Duodenal mucosa (tissue), 2 donors: ENCODE data around the gene ZNRF2.

ENCODE experiments used
- H3K27ac ChIP-seq: one replicate; pipeline ENCODE4 v1.7.0; 2013; ENCODE audit warnings: low read depth, low read length
- H3K27me3 ChIP-seq, 2 donors: one replicate each; pipeline ENCODE4 v1.7.0; 2013; ENCODE audit warnings: low read length in 2 of 2, control low read depth in 1 of 2; ENCODE audit not compliant: insufficient read depth in 2 of 2, control insufficient read depth in 1 of 2
- H3K36me3 ChIP-seq, 2 donors: one replicate each; pipeline ENCODE4 v1.7.0; 2013; ENCODE audit warnings: low read length in 2 of 2, control low read depth in 1 of 2; ENCODE audit not compliant: insufficient read depth in 2 of 2, control insufficient read depth in 1 of 2
- H3K4me1 ChIP-seq, 2 donors: one replicate each; pipeline ENCODE4 v1.7.0; 2013; ENCODE audit warnings: low read length in 2 of 2, control low read depth in 1 of 2; ENCODE audit not compliant: insufficient read depth in 2 of 2, control insufficient read depth in 1 of 2
- H3K4me3 ChIP-seq, 2 donors: one replicate each; pipeline ENCODE4 v1.7.0; 2013; ENCODE audit warnings: low read length in 2 of 2, low read depth in 1 of 2
- H3K9ac ChIP-seq, 2 donors: one replicate each; pipeline ENCODE4 v1.7.0; 2013; ENCODE audit warnings: low read length in 2 of 2, low read depth in 1 of 2
- H3K9me3 ChIP-seq, 2 donors: one replicate each; pipeline ENCODE4 v1.7.0; 2013; ENCODE audit warnings: low read length in 2 of 2, control low read depth in 1 of 2; ENCODE audit not compliant: control insufficient read depth in 1 of 2

ZNRF2 gene

GRCh38 chr7:30351286-30351685 lies 66.9 kb downstream of the ZNRF2 start:
- no peaks in the 10 kb centered on the region for H3K9me3 ChIP-seq
- no peak overlapping the region for H3K4me3 ChIP-seq
- H3K4me1 ChIP-seq, result peaks cover 4 to 24% of the 10 kb centered on the region in 2 donors
- no peaks in the 10 kb centered on the region for H3K36me3 ChIP-seq
- H3K27ac ChIP-seq, result no peak overlapping the region
- H3K9ac ChIP-seq, result no peak overlapping the region
- H3K27me3 ChIP-seq, result no peaks in the 10 kb centered on the region

- H3K9ac ChIP-seq, result no peak overlapping the region
- H3K27ac ChIP-seq, result no peak overlapping the region
- no peak overlapping the region for H3K4me3 ChIP-seq
- H3K4me1 ChIP-seq, result peaks cover 4 to 24% of the 10 kb centered on the region in 2 donors
- no peaks in the 10 kb centered on the region for H3K27me3 ChIP-seq
- no peaks in the 10 kb centered on the region for H3K36me3 ChIP-seq
- H3K9me3 ChIP-seq, result no peaks in the 10 kb centered on the region
Measured at GRCh38 chr7:30351724-30352123, 67.3 kb downstream of the ZNRF2 start.

GRCh38 chr7:30352169-30352568 lies 67.8 kb downstream of the ZNRF2 start:
- H3K4me3 ChIP-seq, result no peak overlapping the region
- H3K4me1 ChIP-seq, result peaks cover 4 to 24% of the 10 kb centered on the region in 2 donors
- no peaks in the 10 kb centered on the region for H3K36me3 ChIP-seq
- H3K27me3 ChIP-seq, result no peaks in the 10 kb centered on the region
- no peak overlapping the region for H3K9ac ChIP-seq
- H3K27ac ChIP-seq, result no peak overlapping the region
- no peaks in the 10 kb centered on the region for H3K9me3 ChIP-seq

GRCh38 chr7:30353532-30353931 lies 69.1 kb downstream of the ZNRF2 start:
- Histone ChIP-seq H3K4me1 (peaks cover under 1 to 20% of the 10 kb centered on the region in 2 donors), H3K36me3 (peaks cover 0 to 3% of the 10 kb centered on the region in 2 donors), H3K9ac (no peak overlapping the region), H3K27me3 (no peaks in the 10 kb centered on the region), H3K9me3 (no peaks in the 10 kb centered on the region), H3K27ac (no peak overlapping the region), H3K4me3 (no peak overlapping the region)

- Histone ChIP-seq H3K27me3 (no peaks in the 10 kb centered on the region), H3K27ac (no peak overlapping the region), H3K9ac (no peak overlapping the region), H3K9me3 (no peaks in the 10 kb centered on the region), H3K36me3 (peaks cover 0 to 6% of the 10 kb centered on the region in 2 donors), H3K4me3 (no peak overlapping the region), H3K4me1 (peaks cover 0 to 16% of the 10 kb centered on the region in 2 donors)
Measured at GRCh38 chr7:30353932-30354607, 69.7 kb downstream of the ZNRF2 start.

- Histone ChIP-seq H3K27me3 (no peaks in the 10 kb centered on the region), H3K27ac (no peak overlapping the region), H3K4me3 (no peak overlapping the region), H3K9me3 (no peaks in the 10 kb centered on the region), H3K36me3 (peaks cover 0 to 6% of the 10 kb centered on the region in 2 donors), H3K4me1 (peaks cover 0 to 12% of the 10 kb centered on the region in 2 donors), H3K9ac (no peak overlapping the region)
Measured at GRCh38 chr7:30354791-30355190, 70.4 kb downstream of the ZNRF2 start.

GRCh38 chr7:30359957-30360356 lies 75.6 kb downstream of the ZNRF2 start:
- Histone ChIP-seq H3K9ac (no peak overlapping the region), H3K9me3 (no peaks in the 10 kb centered on the region), H3K4me3 (no peak overlapping the region), H3K27me3 (no peaks in the 10 kb centered on the region), H3K27ac (no peak overlapping the region), H3K36me3 (peaks cover 0 to 6% of the 10 kb centered on the region in 2 donors), H3K4me1 (no peaks in the 10 kb centered on the region)

GRCh38 chr7:30363778-30364563 lies 79.6 kb downstream of the ZNRF2 start:
- H3K4me3 ChIP-seq, result no peak overlapping the region
- no peak overlapping the region for H3K9ac ChIP-seq
- H3K36me3 ChIP-seq, result no peaks in the 10 kb centered on the region
- no peaks in the 10 kb centered on the region for H3K9me3 ChIP-seq
- H3K27ac ChIP-seq, result no peak overlapping the region
- H3K27me3 ChIP-seq, result no peaks in the 10 kb centered on the region
- H3K4me1 ChIP-seq, result no peaks in the 10 kb centered on the region

GRCh38 chr7:30364773-30365172 lies 80.4 kb downstream of the ZNRF2 start:
- H3K9ac ChIP-seq, result no peak overlapping the region
- H3K36me3 ChIP-seq, result no peaks in the 10 kb centered on the region
- H3K27me3 ChIP-seq, result no peaks in the 10 kb centered on the region
- H3K9me3 ChIP-seq, result no peaks in the 10 kb centered on the region
- H3K4me3 ChIP-seq, result no peak overlapping the region
- H3K4me1 ChIP-seq, result no peaks in the 10 kb centered on the region
- no peak overlapping the region for H3K27ac ChIP-seq

GRCh38 chr7:30365621-30366020 lies 81.2 kb downstream of the ZNRF2 start:
- Histone ChIP-seq H3K9me3 (no peaks in the 10 kb centered on the region), H3K4me1 (no peaks in the 10 kb centered on the region), H3K27ac (no peak overlapping the region), H3K4me3 (no peak overlapping the region), H3K27me3 (no peaks in the 10 kb centered on the region), H3K9ac (no peak overlapping the region), H3K36me3 (no peaks in the 10 kb centered on the region)
